HepG2 (cell line): Measurements from ENCODE around the gene BLOC1S4. TPM values are rescaled to one million over a fixed set of nuclear protein-coding genes. Genes with fewer than 3 reads are reported as not detected.

Experiments
- ATAC-seq: fragments of 200-7000 bp; cut with Tn5 transposase; 3 replicates; pipeline ENCODE4 v1.9.1; 2020; ENCODE audit warnings: mild to moderate bottlenecking, moderate library complexity
- BruUV-seq: library from RNA; stranded (reverse); fragments of 400-500 nt; replicated peaks from 2 replicates; lab custom pipeline; 2021; lab: Mats Ljungman, UMichigan
- CTCF ChIA-PET: fragments of 300-600 bp; formaldehyde crosslinking; extraction: SDS; loops from one replicate; lab custom pipeline; 2021; ENCODE audit warnings: low total read pairs, inconsistent platforms, low intra/inter-chr PET ratio; lab: Yijun Ruan, JAX
- POLR2A ChIA-PET: fragments of 350-600 bp; sonication (Branson Sonifier 250); formaldehyde crosslinking; loops from one replicate; lab custom pipeline; 2020; ENCODE audit warnings: antibody characterized with exemption, inconsistent platforms; lab: Yijun Ruan, JAX
- DNase-seq: peaks from one replicate; pipeline ENCODE4 v3.0.0-alpha.2; 2015; ENCODE audit warnings: low spot score
- FAIRE-seq: peaks from 3 replicates; lab custom pipeline; 2011; peaks lifted over from hg19 to GRCh38; lab: Jason Lieb, UNC
- H2AFZ ChIP-seq: one replicate; pipeline ENCODE4 v1.6.1; 2011; ENCODE audit warnings: low read length, inconsistent platforms
- H3K27ac ChIP-seq: fragments of 300-600 bp; 3 replicates; pipeline ENCODE4 v1.8.0; 2011; ENCODE audit warnings: mixed run types, mild to moderate bottlenecking, mixed read lengths, low read length, inconsistent platforms; ENCODE audit not compliant: insufficient read depth; ENCODE audit errors: extremely low read length
- H3K27me3 ChIP-seq, 2 experiments: fragments of 200-600 bp in 1 of 2; 2 replicates in 1 of 2; 3 replicates in 1 of 2; pipeline versions ENCODE4 v1.6.0 to v1.8.0; 2011; ENCODE audit warnings: low read length in 2 of 2, mild to moderate bottlenecking in 2 of 2, moderate library complexity in 2 of 2, inconsistent platforms in 1 of 2; ENCODE audit not compliant: insufficient read depth in 2 of 2, control insufficient read depth in 1 of 2
- H3K36me3 ChIP-seq, 2 experiments: fragments of 200-600 bp in 1 of 2; replicated peaks in 1 of 2; 2 replicates in 1 of 2; 3 replicates in 1 of 2; pipeline versions ENCODE4 v1.5.1 to v1.8.0; 2011; ENCODE audit warnings: low read length in 2 of 2, inconsistent platforms in 1 of 2; ENCODE audit not compliant: insufficient read depth in 2 of 2, control insufficient read depth in 1 of 2
- H3K4me1 ChIP-seq: 2 replicates; pipeline ENCODE4 v1.5.1; 2012; ENCODE audit warnings: low read length, inconsistent platforms; ENCODE audit not compliant: insufficient read depth
- H3K4me2 ChIP-seq: 2 replicates; pipeline ENCODE4 v1.6.0; 2011; ENCODE audit warnings: low read depth, low read length, inconsistent platforms
- H3K4me3 ChIP-seq, 3 experiments: fragments of 200-600 bp in 1 of 3; sonication (generic), shearing (Covaris generic) in 1 of 3; replicated peaks in 1 of 3; 2 replicates each; pipeline ENCODE4 v1.5.1; 2011 to 2016; ENCODE audit warnings: low read length in 3 of 3, inconsistent platforms in 2 of 3, low read depth in 2 of 3, mild to moderate bottlenecking in 2 of 3, control low read depth in 1 of 3, mixed read lengths in 1 of 3; ENCODE audit not compliant: insufficient read depth in 1 of 3
- H3K79me2 ChIP-seq: one replicate; pipeline ENCODE4 v1.6.1; 2011; ENCODE audit warnings: low read length, inconsistent platforms; ENCODE audit not compliant: insufficient read depth
- H3K9ac ChIP-seq: 2 replicates; pipeline ENCODE4 v1.6.0; 2011; ENCODE audit warnings: mild to moderate bottlenecking, low read depth, low read length, inconsistent platforms; ENCODE audit not compliant: insufficient read depth
- H3K9me3 ChIP-seq: 2 replicates; pipeline ENCODE4 v1.5.1; 2012; ENCODE audit warnings: mild to moderate bottlenecking, low read length
- H4K20me1 ChIP-seq: 2 replicates; pipeline ENCODE4 v1.6.0; 2011; ENCODE audit warnings: inconsistent platforms, mild to moderate bottlenecking, low read length, moderate library complexity; ENCODE audit not compliant: insufficient read depth
- ATAD3A ChIP-seq: sonication (generic); formaldehyde crosslinking; IDR thresholded peaks from 2 replicates; pipeline ENCODE4 v1.4.0; 2020; ENCODE audit warnings: missing genetic modification reagents
- DPF2 ChIP-seq: sonication (generic); formaldehyde crosslinking; IDR thresholded peaks from 2 replicates; pipeline ENCODE4 v1.4.0; 2020; ENCODE audit warnings: mild to moderate bottlenecking, low read depth, missing genetic modification reagents, borderline replicate concordance
- GLI4 ChIP-seq: sonication (generic); formaldehyde crosslinking; IDR thresholded peaks from 2 replicates; pipeline ENCODE4 v1.5.1; 2020; ENCODE audit warnings: missing genetic modification reagents, mild to moderate bottlenecking, moderate library complexity, borderline replicate concordance
- HBP1 ChIP-seq: IDR thresholded peaks from 2 replicates; pipeline ENCODE4 v1.6.1; 2016; ENCODE audit warnings: low read depth, control low read depth
- NFATC3 ChIP-seq: sonication (generic); formaldehyde crosslinking; IDR thresholded peaks from 2 replicates; pipeline ENCODE4 v1.5.1; 2020; ENCODE audit warnings: mild to moderate bottlenecking, missing genetic modification reagents
- PBX2 ChIP-seq: IDR thresholded peaks from 2 replicates; pipeline ENCODE4 v1.6.1; 2016; ENCODE audit warnings: control low read depth
- STAT6 ChIP-seq: sonication (generic); formaldehyde crosslinking; IDR thresholded peaks from 2 replicates; pipeline ENCODE4 v1.4.0; 2020; ENCODE audit warnings: missing genetic modification reagents, mild to moderate bottlenecking, borderline replicate concordance
- ZNF382 ChIP-seq: sonication (generic); formaldehyde crosslinking; IDR thresholded peaks from 2 replicates; pipeline ENCODE4 v1.5.0; 2020; ENCODE audit warnings: missing genetic modification reagents, mild to moderate bottlenecking, borderline replicate concordance
- ZNF557 ChIP-seq: sonication (generic); formaldehyde crosslinking; IDR thresholded peaks from 2 replicates; pipeline ENCODE4 v1.4.0; 2020; ENCODE audit warnings: missing genetic modification reagents
- ZNF605 ChIP-seq: sonication (generic); formaldehyde crosslinking; IDR thresholded peaks from 2 replicates; pipeline ENCODE4 v1.8.0; 2022; ENCODE audit warnings: mild to moderate bottlenecking, missing genetic modification reagents
- WGBS: methylation state at CpG from one replicate; pipeline ENCODE4 v1.1.6; 2017; ENCODE audit warnings: low lambda C conversion rate; 5-methylcytosine and 5-hydroxymethylcytosine counted together
- in situ Hi-C: cut with HindIII; loops from 2 replicates; pipeline ENCODE4 v1.10.0; 2017; ENCODE audit warnings: low pct_unique_long_range_greater_than_20kb; ENCODE audit not compliant: extremely low pct_ligation_motif_present
- intact Hi-C: fragments of 100-400 bp; cut with micrococcal nuclease; formaldehyde crosslinking; loops from one replicate; pipeline ENCODE4 v1.10.0; 2022; ENCODE audit not compliant: unreplicated experiment
- polyA plus RNA-seq, 8 experiments: library from polyadenylated mRNA; depleted of rRNA in 3 of 8; stranded (reverse) in 7 of 8; unstranded in 1 of 8; fragments of >200 nt; fragmentation: Illumina TruSeq in 4 of 8; extraction: Trizol in 4 of 8; gene quantifications; 2 replicates each; pipeline versions ENCODE4 v1.2.1 to v1.2.3, GENCODE V29; 2011 to 2016; ENCODE audit warnings: low read depth in 4 of 8, missing spikeins in 1 of 8, mixed read lengths in 1 of 8; ENCODE audit not compliant: insufficient read depth in 1 of 8
- total RNA-seq, 5 experiments: library from RNA; depleted of rRNA; stranded (reverse); fragments of >200 nt; fragmentation: Illumina TruSeq; extraction: Trizol; gene quantifications; 2 replicates each; pipeline ENCODE4 v1.2.3, GENCODE V29; 2016; ENCODE audit warnings: low read depth in 1 of 5

BLOC1S4 gene
- total and polyA plus RNA-seq, 2 of the 13 experiments (the other 11 are each of a cell fraction or from before 2014, with no cell fraction given): 15.5 to 20.9 TPM

- no peak for FAIRE-seq
- 0% methylated on average over 6 of the region's 6 CpGs for WGBS
- H3K79me2 ChIP-seq: peaks cover 44% of the 10 kb centered on the region
- H3K9me3 ChIP-seq: no peaks in the 10 kb centered on the region
- in situ Hi-C loops (no loop called here), intact Hi-C loops (loop anchor here (1.0 kb wide), 1 partner anchor 37 kb away; no protein-coding TSS in a partner anchor)
- peak; percentile 20; the same call in 2 of the 3 replicates for ATAC-seq
- peak overlapping the region; percentile 83 for H2AFZ ChIP-seq
- H3K4me1 ChIP-seq: peaks cover 50% of the 10 kb centered on the region
- POLR2A ChIA-PET: interaction anchor here (0.8 to 2.6 kb wide), 18 partner anchors 11 to 357 kb away, joined by 3 to 25 read pairs (median 4); partner anchors contain the start of genes GRPEL1, MRFAP1, S100P and TBC1D14
- no TSS peak for BruUV-seq
- H3K27me3 ChIP-seq: peaks cover 0 to 6% of the 10 kb centered on the region in 2 experiments; a peak in 1 of 5 replicates
- no peaks in the 10 kb centered on the region; a peak in 1 of 5 replicates for H3K36me3 ChIP-seq
- peak overlapping the region; percentile 94 for H3K4me2 ChIP-seq
- CTCF ChIA-PET: no interaction called here
- H3K27ac ChIP-seq: peak overlapping the region; percentile 52
- TF ChIP-seq ZNF557 (CRISPR knock-in tag) (no peak), STAT6 (CRISPR knock-in tag) (peak; percentile 12; the same call in 1 of the 2 replicates), HBP1 (no peak), GLI4 (CRISPR knock-in tag) (0 out of 2 replicates have a peak, but pooled peaks have one; percentile 33), ZNF382 (no peak), ATAD3A (CRISPR knock-in tag) (no peak), DPF2 (CRISPR knock-in tag) (no peak), ZNF605 (CRISPR knock-in tag) (0 out of 2 replicates have a peak, but pooled peaks have one; percentile 3), NFATC3 (CRISPR knock-in tag) (0 out of 2 replicates have a peak, but pooled peaks have one; percentile 44), PBX2 (peak; percentile 0; the same call in 1 of the 2 replicates)
- H4K20me1 ChIP-seq: peaks cover 12% of the 10 kb centered on the region; the same call in 1 of the 2 replicates
- H3K4me3 ChIP-seq: peak overlapping the region; percentile 64 to 92 (median 90)
- H3K9ac ChIP-seq: peak overlapping the region; percentile 84
- no peak for DNase-seq
Measured at GRCh38 chr4:6710282-6710681, 5.7 kb upstream of the BLOC1S4 start.
